Gastrocnemius medialis (tissue), 4 donors: ENCODE data around the gene GRPEL2. TPM values are rescaled to one million over a fixed set of nuclear protein-coding genes. Genes with fewer than 3 reads are reported as not detected.
A peak's percentile ranks its signal among the peaks of the same experiment; 100 is the strongest.

Experiments
- ATAC-seq, 2 donors: fragments of 150-250 bp; one replicate each; pipeline ENCODE4 v1.9.1; 2016
- DNase-seq, 2 donors: peaks; one replicate each; pipeline ENCODE4 v3.0.0-alpha.2; 2019
- H3K27ac ChIP-seq, 4 donors: fragments of 200-600 bp; sonication (generic); 1 replicate in 1 of 4; 2 replicates in 3 of 4; pipeline ENCODE4 v1.5.1; 2016 to 2018; ENCODE audit warnings: mild to moderate bottlenecking in 2 of 4, moderate library complexity in 1 of 4
- H3K27me3 ChIP-seq, 3 donors: fragments of 200-600 bp; sonication (generic) in 2 of 3; 1 replicate in 1 of 3; 2 replicates in 2 of 3; pipeline versions ENCODE4 v1.5.1 to v1.6.0; 2016 to 2019; ENCODE audit warnings: mild to moderate bottlenecking in 1 of 3, moderate library complexity in 1 of 3
- H3K36me3 ChIP-seq, 2 donors: fragments of 200-600 bp; sonication (generic) in 1 of 2; one replicate each; pipeline ENCODE4 v1.5.1; 2017 to 2018
- H3K4me1 ChIP-seq, 2 donors: fragments of 200-600 bp; sonication (generic) in 1 of 2; one replicate each; pipeline ENCODE4 v1.5.1; 2016 to 2017; ENCODE audit warnings: mild to moderate bottlenecking in 2 of 2
- H3K4me3 ChIP-seq, 4 donors: fragments of 200-600 bp; sonication (generic) in 3 of 4; 1 replicate in 1 of 4; 2 replicates in 3 of 4; pipeline ENCODE4 v1.5.1; 2016 to 2019; ENCODE audit warnings: mild to moderate bottlenecking in 2 of 4
- H3K9me3 ChIP-seq, 3 donors: fragments of 200-600 bp; sonication (generic) in 2 of 3; 1 replicate in 1 of 3; 2 replicates in 2 of 3; pipeline ENCODE4 v1.5.1; 2016 to 2019
- CTCF ChIP-seq, 5 experiments: fragments of 450-650 bp in 3 of 5; fragments of 200-600 bp in 2 of 5; sonication (generic) in 2 of 5; IDR thresholded peaks in 4 of 5; conservative IDR thresholded peaks in 1 of 5; 1 replicate in 4 of 5; 2 replicates in 1 of 5; pipeline ENCODE4 v1.5.1; 2016 to 2019; ENCODE audit warnings: antibody characterized with exemption in 5 of 5, mild to moderate bottlenecking in 3 of 5, moderate library complexity in 3 of 5
- POLR2A ChIP-seq, 2 donors: fragments of 450-650 bp; IDR thresholded peaks; one replicate each; pipeline ENCODE4 v1.6.1; 2017; ENCODE audit warnings: antibody characterized with exemption in 2 of 2, mild to moderate bottlenecking in 2 of 2, moderate library complexity in 2 of 2
- in situ Hi-C, 4 donors: fragments of 200-750 bp; cut with MboI; loops; one replicate each; pipeline versions ENCODE4 v1.15.0 to v1.8.0; 2017; ENCODE audit warnings: low sequenced_read_pairs in 4 of 4
- intact Hi-C: fragments of 100-400 bp; cut with DNase I; formaldehyde crosslinking; loops from one replicate; pipeline ENCODE4 v1.15.1; 2023; ENCODE audit warnings: low total_unique reads
- total RNA-seq, 4 donors: library from RNA; depleted of rRNA; stranded (reverse); fragments of >200 nt; gene quantifications; one replicate each; pipeline versions ENCODE4 v1.1.0 to v1.2.3, GENCODE V29; 2016

GRPEL2 gene
- total RNA-seq, 4 donors from 2014 or later, result 7.8 to 13.3 (median 9.9) TPM

- intact Hi-C loops (no loop called here), in situ Hi-C loops (loop anchor here in 1 of 4 donors (5.0 kb wide), 1 partner anchor 99 kb away; no protein-coding TSS in a partner anchor)
- ATAC-seq (no peak), DNase-seq (no peak)
- no peak for TF ChIP-seq CTCF (IDR thresholded peaks at IDR 0.05 in 4 of 5, conservative IDR thresholded peaks at IDR 0.05 in 1 of 5)
- no peak for TF ChIP-seq POLR2A (IDR thresholded peaks at IDR 0.05)
- Histone ChIP-seq H3K9me3 (no peaks in the 10 kb centered on the region), H3K36me3 (no peaks in the 10 kb centered on the region), H3K4me3 (no peak overlapping the region), H3K4me1 (peaks cover 5 to 7% of the 10 kb centered on the region in 2 donors), H3K27me3 (no peaks in the 10 kb centered on the region), H3K27ac (no peak overlapping the region)
Measured at GRCh38 chr5:149366169-149366729, 20.9 kb downstream of the GRPEL2 start.

GRCh38 chr5:149367249-149367971, 22.1 kb downstream of the GRPEL2 start:
- H3K4me1 ChIP-seq, result peaks cover 5 to 8% of the 10 kb centered on the region in 2 donors
- peak in 4 of 5 experiments; percentile 25 to 75 (median 64) for TF ChIP-seq CTCF (IDR thresholded peaks at IDR 0.05 in 4 of 5, conservative IDR thresholded peaks at IDR 0.05 in 1 of 5)
- TF ChIP-seq POLR2A (IDR thresholded peaks at IDR 0.05), result no peak
- H3K4me3 ChIP-seq, result no peak overlapping the region
- H3K9me3 ChIP-seq, result no peaks in the 10 kb centered on the region
- ATAC-seq (peak; percentile 41 to 49), DNase-seq (no peak)
- in situ Hi-C loops, result loop anchor here in 1 of 4 donors (5.0 kb wide), 1 partner anchor 100 kb away; no protein-coding TSS in a partner anchor
- H3K27ac ChIP-seq, result no peak overlapping the region
- intact Hi-C loops, result no loop called here
- no peaks in the 10 kb centered on the region for H3K36me3 ChIP-seq
- H3K27me3 ChIP-seq, result no peaks in the 10 kb centered on the region

GRCh38 chr5:149367972-149368645, 22.8 kb downstream of the GRPEL2 start:
- ATAC-seq, result no peak
- in situ Hi-C loops, result loop anchor here in 1 of 4 donors (5.0 kb wide), 1 partner anchor 101 kb away; no protein-coding TSS in a partner anchor

DNA sequence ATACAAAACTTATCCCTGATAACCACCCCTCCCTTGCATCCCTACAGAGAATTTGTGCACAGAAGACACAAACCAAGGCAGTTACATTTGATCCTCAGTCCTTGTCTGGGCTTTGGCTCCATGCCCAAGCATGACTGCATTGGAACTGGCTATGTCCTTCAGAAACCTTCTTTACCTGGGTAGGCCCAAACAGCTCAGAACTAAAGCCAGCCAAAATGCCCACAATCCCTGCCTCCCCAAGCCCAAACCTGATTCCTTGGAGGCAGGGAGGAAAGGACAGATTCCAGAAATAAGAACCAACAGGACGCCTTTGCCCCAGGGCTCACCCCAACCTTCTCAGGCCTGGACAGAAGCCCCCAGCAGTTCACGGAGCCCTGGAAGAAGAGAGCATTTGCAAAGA, 25.6 kb downstream of the GRPEL2 start:
- no peak overlapping the region for H3K27ac ChIP-seq
- H3K9me3 ChIP-seq, result no peaks in the 10 kb centered on the region
- H3K4me1 ChIP-seq, result peaks cover 5 to 8% of the 10 kb centered on the region in 2 donors
- no peak for DNase-seq
- no peak overlapping the region for H3K4me3 ChIP-seq
- no peaks in the 10 kb centered on the region for H3K36me3 ChIP-seq
- in situ Hi-C loops, result loop anchor here (5.0 to 10.0 kb wide), 4 partner anchors 46 to 104 kb away; no protein-coding TSS in a partner anchor
- TF ChIP-seq POLR2A (IDR thresholded peaks at IDR 0.05), result no peak
- no peak for TF ChIP-seq CTCF (IDR thresholded peaks at IDR 0.05 in 4 of 5, conservative IDR thresholded peaks at IDR 0.05 in 1 of 5)
- intact Hi-C loops, result loop anchor here (1.0 to 5.0 kb wide), 2 partner anchors 54 to 106 kb away; no protein-coding TSS in a partner anchor
- H3K27me3 ChIP-seq, result no peaks in the 10 kb centered on the region
- ATAC-seq, result no peak

More at GRCh38 chr5:149367972-149368645, 22.8 kb downstream of the GRPEL2 start:
- intact Hi-C loops, result no loop called here
- Histone ChIP-seq H3K36me3 (no peaks in the 10 kb centered on the region), H3K27ac (no peak overlapping the region), H3K27me3 (no peaks in the 10 kb centered on the region), H3K4me1 (peaks cover 5 to 8% of the 10 kb centered on the region in 2 donors), H3K9me3 (no peaks in the 10 kb centered on the region), H3K4me3 (no peak overlapping the region)
- no peak for DNase-seq
- TF ChIP-seq POLR2A (IDR thresholded peaks at IDR 0.05) (no peak), CTCF (IDR thresholded peaks at IDR 0.05 in 4 of 5, conservative IDR thresholded peaks at IDR 0.05 in 1 of 5) (no peak)
